Skin epidermis (tissue), 12 donors: Measurements from ENCODE around the gene GALNT7.
"Not testable (repeated sequence)": the region's sequence is repeated elsewhere in the genome, so short reads cannot be mapped to it uniquely, and the experiment has no call there.

Source experiments
- H3K27ac ChIP-seq, 21 experiments: fragments of 200-600 bp; sonication (generic) in 11 of 21; one replicate each; pipeline ENCODE4 v1.5.0; 2020; ENCODE audit warnings: mild to moderate bottlenecking in 3 of 21, inconsistent platforms in 2 of 21, moderate library complexity in 2 of 21
- H3K4me3 ChIP-seq, 7 experiments: fragments of 200-600 bp; sonication (generic) in 2 of 7; one replicate each; pipeline ENCODE4 v1.5.0; 2020; ENCODE audit warnings: inconsistent platforms in 2 of 7, mild to moderate bottlenecking in 2 of 7, moderate library complexity in 1 of 7

GALNT7 gene

DNA sequence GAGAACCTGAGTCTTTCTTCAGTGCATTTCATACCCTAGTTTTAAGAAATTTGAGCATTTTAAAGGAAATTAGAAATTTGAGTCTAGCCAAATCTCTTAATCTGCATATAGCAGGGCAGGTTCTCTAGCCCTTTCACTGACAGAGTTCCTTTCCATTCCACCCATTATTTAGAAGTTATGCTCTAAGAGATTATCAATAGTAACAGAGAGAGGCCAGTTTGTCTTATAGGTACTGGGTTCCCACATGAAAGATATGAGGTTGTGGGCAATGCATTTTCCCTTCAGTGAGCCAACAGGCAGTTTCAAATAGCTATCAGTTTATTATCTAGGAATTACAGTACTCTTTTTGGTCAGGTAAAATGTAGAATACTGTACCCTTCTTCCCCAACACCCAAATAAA lies 7.3 kb upstream of the GALNT7 start:
- H3K4me3 ChIP-seq, result no peak overlapping the region
- no peak overlapping the region for H3K27ac ChIP-seq

DNA sequence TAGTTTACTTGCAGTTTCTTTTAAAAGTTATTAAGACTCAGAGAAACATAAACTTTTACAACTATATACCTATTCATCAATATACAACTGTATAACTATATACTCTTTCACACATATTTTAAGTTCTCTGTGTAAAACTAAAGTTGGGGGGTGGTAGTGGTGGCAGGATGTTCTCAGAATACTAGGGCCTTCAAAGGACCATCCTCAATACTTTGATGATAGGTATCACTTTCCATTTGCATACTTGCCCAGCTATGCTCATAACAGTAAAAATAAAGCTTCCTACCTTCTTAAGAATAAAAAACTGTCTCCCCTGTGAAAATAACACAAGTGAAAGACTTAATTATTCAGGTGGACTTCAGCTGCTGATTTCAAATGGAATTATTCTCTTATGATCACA lies 2.9 kb upstream of the GALNT7 start:
- Histone ChIP-seq H3K27ac (no peak overlapping the region), H3K4me3 (no peak overlapping the region)

DNA sequence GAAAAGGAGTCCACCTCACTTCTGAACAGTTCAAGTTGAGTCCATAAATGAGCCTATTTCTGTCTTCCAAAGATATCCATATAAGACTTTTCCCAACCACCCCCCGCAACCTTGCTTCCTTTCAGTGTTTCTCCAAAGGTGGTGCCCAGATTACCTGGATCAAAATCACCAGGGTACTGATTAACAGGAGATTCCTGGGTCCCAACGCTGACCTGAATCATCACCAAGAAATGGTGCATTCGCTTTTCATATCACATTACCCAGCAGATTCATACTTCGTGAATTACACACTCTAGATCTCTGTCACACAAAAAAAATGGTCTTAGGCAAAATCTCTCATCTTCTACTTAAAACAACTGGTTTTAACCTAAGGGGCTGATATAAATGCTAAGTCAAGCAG lies 2.1 kb upstream of the GALNT7 start:
- H3K4me3 ChIP-seq, result no peak overlapping the region
- H3K27ac ChIP-seq, result no peak overlapping the region

DNA sequence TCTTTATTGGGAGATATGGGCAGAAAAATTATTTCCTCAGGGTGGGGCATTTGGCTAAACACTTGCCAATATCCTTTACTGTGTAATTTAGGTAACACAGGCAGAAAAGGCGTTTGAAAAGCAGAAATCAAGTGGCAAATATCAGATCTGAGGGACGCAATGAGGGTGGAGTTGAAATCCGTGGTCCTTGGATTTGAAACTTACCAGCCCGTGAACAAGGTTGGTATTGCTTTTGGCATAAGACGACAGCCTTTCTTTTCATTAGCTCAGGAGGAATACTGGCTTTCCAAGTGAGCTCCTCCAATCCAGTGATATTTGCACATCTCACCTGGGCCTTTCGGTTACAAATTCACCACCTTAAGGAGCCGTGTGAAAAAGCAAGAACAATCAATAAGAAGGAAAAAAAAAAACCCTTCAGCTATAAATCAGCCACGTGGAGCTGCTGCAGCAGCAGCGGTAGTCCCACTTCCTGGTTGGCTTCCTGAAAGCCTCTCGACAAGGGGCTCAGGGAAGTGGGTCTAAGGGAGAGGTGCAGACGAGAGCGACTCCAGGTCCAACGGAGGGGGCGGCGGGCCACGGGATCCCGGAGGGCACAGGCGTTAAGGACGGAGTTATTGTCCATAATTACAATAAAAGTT lies 734 bp upstream of the GALNT7 start:
- Histone ChIP-seq H3K27ac (peak overlapping the region; percentile 14 to 92 (median 86)), H3K4me3 (peak overlapping the region; percentile 66 to 90 (median 78))

DNA sequence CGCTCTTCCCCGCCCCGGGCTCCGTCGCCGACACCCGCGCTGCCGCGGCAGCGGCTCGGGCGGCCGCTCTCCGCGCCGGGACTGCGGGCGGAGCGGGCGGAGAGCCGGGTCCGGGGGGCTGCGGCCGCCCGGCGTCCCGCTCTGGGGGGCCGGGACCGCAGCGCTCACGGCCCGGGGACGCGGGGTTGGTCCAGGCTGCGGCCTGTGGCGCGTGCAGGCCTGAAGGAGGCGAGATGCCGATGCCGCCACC lies 492 bp downstream of the GALNT7 start:
- Histone ChIP-seq H3K4me3 (peak overlapping the region; percentile 66 to 90 (median 78)), H3K27ac (peak overlapping the region; percentile 27 to 92 (median 87))

DNA sequence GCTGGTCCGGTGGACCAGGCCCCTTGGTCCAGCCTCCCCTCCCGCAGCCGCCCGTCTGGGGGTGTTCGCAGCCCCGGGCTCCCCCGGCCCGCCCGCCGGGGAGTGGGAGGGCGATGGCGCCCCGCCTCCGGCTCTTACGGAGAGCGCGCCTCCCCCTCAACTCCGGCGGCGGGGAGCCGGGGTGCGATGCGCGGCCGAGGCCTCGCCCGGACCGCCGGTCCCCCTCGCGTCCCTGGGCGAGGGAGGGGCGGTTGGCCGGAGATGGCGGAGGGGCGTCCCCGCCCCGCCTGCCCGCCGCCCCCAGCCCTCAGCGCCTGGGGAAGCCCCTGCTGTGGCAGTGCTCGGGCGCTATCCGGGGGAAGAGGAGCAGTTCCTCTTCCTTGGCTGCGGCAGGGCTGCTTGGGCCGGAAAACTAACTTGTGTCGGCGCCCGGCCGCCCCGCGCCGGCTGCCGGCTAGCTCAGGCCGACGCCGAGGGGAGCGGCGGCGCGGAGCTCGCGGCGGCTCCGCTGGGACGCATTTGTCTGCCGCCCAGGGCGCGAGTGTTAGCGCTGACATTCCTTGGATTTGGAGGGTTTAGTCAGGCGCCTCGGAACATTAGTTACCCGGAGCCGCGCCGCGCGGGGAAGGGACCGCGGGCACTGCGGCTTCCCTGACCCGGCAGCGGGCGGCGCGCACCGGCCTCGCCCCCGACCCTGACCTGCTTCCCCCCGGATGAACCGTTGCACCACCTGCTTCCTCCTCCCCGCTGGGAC lies 994 bp downstream of the GALNT7 start:
- Histone ChIP-seq H3K27ac (peak overlapping the region; percentile 27 to 92 (median 87)), H3K4me3 (peak overlapping the region; percentile 66 to 90 (median 78))

DNA sequence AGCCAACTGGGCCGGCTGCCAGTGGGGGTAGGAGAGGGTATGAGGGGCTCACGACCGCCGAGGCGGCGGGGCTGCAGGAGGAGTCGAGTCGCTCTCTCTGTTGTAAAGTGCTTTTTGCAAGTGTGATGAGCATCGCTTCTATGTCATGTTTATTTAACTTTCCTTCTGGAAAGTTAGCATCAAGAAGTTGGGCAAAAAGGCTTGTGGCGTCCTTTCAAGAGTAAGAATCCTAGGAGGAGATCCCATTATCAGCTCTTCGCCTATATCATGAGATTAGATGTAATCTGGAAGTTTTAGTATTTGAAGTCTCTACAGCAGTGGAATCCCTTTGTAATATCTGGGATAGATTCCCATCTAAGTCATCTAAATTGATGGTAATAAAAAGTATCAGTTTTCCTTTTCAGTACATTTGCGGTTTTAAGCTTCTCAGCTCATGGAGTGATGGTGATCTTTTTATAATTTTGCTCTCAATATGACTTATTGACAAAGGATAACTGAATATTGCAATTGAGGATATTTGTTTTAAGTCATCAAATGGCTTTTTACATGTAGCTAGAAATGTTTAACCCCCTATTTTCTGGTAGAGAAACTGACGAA lies 1.7 kb downstream of the GALNT7 start:
- Histone ChIP-seq H3K27ac (peak overlapping the region in 20 of 21 experiments; percentile 76 to 92 (median 88)), H3K4me3 (peak overlapping the region; percentile 66 to 90 (median 78))

GRCh38 chr4:173171098-173171497 lies 2.5 kb downstream of the GALNT7 start:
- H3K4me3 ChIP-seq, result no peak overlapping the region

GRCh38 chr4:173171987-173172386 lies 3.4 kb downstream of the GALNT7 start:
- no peak overlapping the region for H3K27ac ChIP-seq
- H3K4me3 ChIP-seq, result no peak overlapping the region

More at GRCh38 chr4:173171098-173171497, 2.5 kb downstream of the GALNT7 start:
- H3K27ac ChIP-seq, result no peak overlapping the region

DNA sequence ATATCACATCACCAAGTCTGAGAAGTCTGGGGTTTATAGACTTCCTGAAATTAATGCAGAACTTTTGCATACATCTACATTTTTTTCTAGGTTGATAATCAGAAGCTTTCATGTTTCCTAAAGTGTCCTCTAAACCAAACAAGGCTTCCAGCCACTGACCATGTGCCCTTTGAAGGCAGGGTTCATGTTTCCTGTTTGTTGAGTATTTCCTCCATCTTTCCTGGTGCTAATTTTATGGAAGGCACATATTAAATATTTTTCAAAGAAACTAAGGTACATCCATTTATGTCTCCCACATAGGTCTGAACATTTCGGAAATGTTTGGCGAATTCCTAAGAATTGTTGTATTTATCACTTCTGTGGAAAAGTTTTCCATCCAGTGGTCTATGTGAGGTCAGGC lies 5.6 kb downstream of the GALNT7 start:
- no peak overlapping the region for H3K4me3 ChIP-seq
- no peak overlapping the region for H3K27ac ChIP-seq

- Histone ChIP-seq H3K4me3 (no peak overlapping the region), H3K27ac (no peak overlapping the region)
These were observed 6.0 kb downstream of the GALNT7 start for GRCh38 chr4:173174594-173175012.

GRCh38 chr4:173176010-173176409 lies 7.4 kb downstream of the GALNT7 start:
- Histone ChIP-seq H3K4me3 (no peak overlapping the region), H3K27ac (no peak overlapping the region)

- Histone ChIP-seq H3K4me3 (no peak overlapping the region), H3K27ac (no peak overlapping the region)
These were observed 8.6 kb downstream of the GALNT7 start for GRCh38 chr4:173177232-173177631.

- no peak overlapping the region for H3K27ac ChIP-seq
These were observed 9.5 kb downstream of the GALNT7 start for GRCh38 chr4:173178144-173178543.

GRCh38 chr4:173181848-173182247 lies 13.2 kb downstream of the GALNT7 start:
- Histone ChIP-seq H3K27ac (no peak overlapping the region), H3K4me3 (no peak overlapping the region)

More at GRCh38 chr4:173178144-173178543, 9.5 kb downstream of the GALNT7 start:
- H3K4me3 ChIP-seq, result no peak overlapping the region

- H3K4me3 ChIP-seq, result no peak overlapping the region
- no peak overlapping the region for H3K27ac ChIP-seq
These were observed 13.8 kb downstream of the GALNT7 start for GRCh38 chr4:173182403-173182802.

DNA sequence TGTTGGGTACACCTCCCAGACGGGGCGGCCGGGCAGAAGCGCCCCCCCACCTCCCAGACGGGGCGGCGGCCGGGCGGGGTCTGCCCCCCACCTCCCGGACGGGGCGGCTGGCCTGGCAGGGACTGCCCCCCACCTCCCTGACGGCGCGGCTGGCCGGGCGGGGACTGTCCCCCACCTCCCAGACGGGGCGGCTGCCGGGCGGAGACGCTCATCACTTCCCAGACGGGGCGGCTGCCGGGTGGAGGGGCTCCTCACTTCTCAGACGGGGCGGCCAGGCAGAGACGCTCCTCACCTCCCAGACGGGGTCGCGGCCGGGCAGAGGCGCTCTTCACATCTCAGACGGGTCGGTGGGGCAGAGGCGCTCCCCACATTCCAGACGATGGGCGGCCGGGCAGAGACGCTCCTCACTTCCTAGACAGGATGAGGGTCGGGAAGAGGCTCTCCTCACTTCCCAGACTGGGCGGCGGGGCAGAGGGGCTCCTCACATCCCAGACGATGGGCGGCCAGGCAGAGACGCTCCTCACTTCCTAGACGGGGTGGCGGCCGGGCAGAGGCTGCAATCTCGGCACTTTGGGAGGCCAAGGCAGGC lies 15.1 kb downstream of the GALNT7 start:
- H3K27ac ChIP-seq, H3K4me3 ChIP-seq: not testable (repeated sequence)

DNA sequence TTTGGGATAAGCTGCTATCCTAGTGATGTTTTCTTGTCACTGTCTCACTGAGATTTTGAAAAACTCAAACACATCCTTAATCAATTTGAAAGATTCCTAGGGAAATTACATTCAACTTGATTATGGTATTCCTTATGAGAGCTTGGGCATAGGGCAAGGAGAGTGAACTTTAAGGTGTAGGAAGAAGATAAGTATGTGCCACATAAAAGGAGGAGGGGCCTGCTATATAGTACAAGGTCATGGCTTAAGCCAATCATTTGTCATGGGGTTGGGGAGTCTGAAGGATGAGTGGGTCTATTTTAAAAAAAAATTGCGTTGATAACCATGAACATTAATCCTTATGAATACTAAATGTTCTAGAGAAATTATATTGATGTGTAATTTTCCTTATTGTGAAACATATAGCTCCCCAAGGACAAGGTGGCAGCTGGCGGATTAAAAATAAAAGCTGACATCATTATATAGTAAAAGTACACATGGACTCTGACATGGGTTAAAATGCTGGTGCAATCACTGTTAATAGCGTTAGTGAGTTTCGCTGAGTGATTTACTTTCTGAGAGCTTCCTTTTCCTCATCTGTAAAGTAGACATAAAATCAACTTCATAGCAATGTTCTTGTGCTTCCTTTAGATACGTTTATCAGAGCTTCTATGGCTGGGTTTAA lies 17.4 kb downstream of the GALNT7 start:
- Histone ChIP-seq H3K4me3 (no peak overlapping the region), H3K27ac (no peak overlapping the region)

- Histone ChIP-seq H3K4me3 (no peak overlapping the region), H3K27ac (no peak overlapping the region)
These were observed 19.1 kb downstream of the GALNT7 start for GRCh38 chr4:173187732-173188131.

- Histone ChIP-seq H3K27ac (no peak overlapping the region), H3K4me3 (no peak overlapping the region)
These were observed 20.0 kb downstream of the GALNT7 start for GRCh38 chr4:173188648-173189047.
